Measurements from ENCODE around the gene MTRR.

Gene MTRR

GRCh38 chr5:7867260-7867659 is 1.7 kb upstream of the MTRR start:
- H3K36me3 ChIP-seq (ENCODE audit: insufficient read depth, low read length): peaks cover 55% of the 10 kb centered on the region

GRCh38 chr5:7868427-7868772 is 548 bp upstream of the MTRR start:
- H3K27ac ChIP-seq: no peak overlapping the region
- H3K36me3 ChIP-seq (ENCODE audit: insufficient read depth, low read length): peaks cover 54% of the 10 kb centered on the region
- peak overlapping the region; percentile 81 for H3K9ac ChIP-seq (ENCODE audit: insufficient read length)
- H3K4me3 ChIP-seq: peak overlapping the region; percentile 86
- no peaks in the 10 kb centered on the region for H3K9me3 ChIP-seq (ENCODE audit: low read depth, low read length)
- TF ChIP-seq FOXP2 (optimal IDR thresholded peaks at IDR 0.05; ENCODE audit: control extremely low read depth, extremely low read length, insufficient read depth): no peak
- no peak for TF ChIP-seq POLR2AphosphoS5 (IDR thresholded peaks at IDR 0.05; ENCODE audit: borderline replicate concordance, low read depth, low read length)
- no peak for TF ChIP-seq EZH2 (IDR thresholded peaks at IDR 0.05)
- DNase-seq (ENCODE audit: low read depth, low spot score): no peak

More at GRCh38 chr5:7867260-7867659, 1.7 kb upstream of the MTRR start:
- Histone ChIP-seq H3K4me3 (no peak overlapping the region), H3K27ac (no peak overlapping the region), H3K9me3 (ENCODE audit: low read depth, low read length) (no peaks in the 10 kb centered on the region), H3K9ac (ENCODE audit: insufficient read length) (no peak overlapping the region)
- no peak for TF ChIP-seq FOXP2 (optimal IDR thresholded peaks at IDR 0.05; ENCODE audit: control extremely low read depth, extremely low read length, insufficient read depth)
- TF ChIP-seq EZH2 (IDR thresholded peaks at IDR 0.05): no peak
- TF ChIP-seq POLR2AphosphoS5 (IDR thresholded peaks at IDR 0.05; ENCODE audit: borderline replicate concordance, low read depth, low read length): no peak
- no peak for DNase-seq (ENCODE audit: low read depth, low spot score)

GRCh38 chr5:7869474-7870136 is 657 bp downstream of the MTRR start:
- H3K27ac ChIP-seq: no peak overlapping the region
- no peak for DNase-seq (ENCODE audit: low read depth, low spot score)
- no peaks in the 10 kb centered on the region for H3K9me3 ChIP-seq (ENCODE audit: low read depth, low read length)
- H3K9ac ChIP-seq (ENCODE audit: insufficient read length): peak overlapping the region; percentile 94
- H3K36me3 ChIP-seq (ENCODE audit: insufficient read depth, low read length): peaks cover 53% of the 10 kb centered on the region
- TF ChIP-seq EZH2 (IDR thresholded peaks at IDR 0.05) (no peak), POLR2AphosphoS5 (IDR thresholded peaks at IDR 0.05; ENCODE audit: borderline replicate concordance, low read depth, low read length) (no peak), FOXP2 (optimal IDR thresholded peaks at IDR 0.05; ENCODE audit: control extremely low read depth, extremely low read length, insufficient read depth) (no peak)
- H3K4me3 ChIP-seq: peak overlapping the region; percentile 86

GRCh38 chr5:7871653-7872052 is 2.7 kb downstream of the MTRR start:
- TF ChIP-seq EZH2 (IDR thresholded peaks at IDR 0.05): no peak
- TF ChIP-seq POLR2AphosphoS5 (IDR thresholded peaks at IDR 0.05; ENCODE audit: borderline replicate concordance, low read depth, low read length): no peak
- DNase-seq (ENCODE audit: low read depth, low spot score): no peak
- no peak overlapping the region for H3K9ac ChIP-seq (ENCODE audit: insufficient read length)
- no peaks in the 10 kb centered on the region for H3K9me3 ChIP-seq (ENCODE audit: low read depth, low read length)
- peaks cover 56% of the 10 kb centered on the region for H3K36me3 ChIP-seq (ENCODE audit: insufficient read depth, low read length)
- H3K4me3 ChIP-seq: no peak overlapping the region
- H3K27ac ChIP-seq: no peak overlapping the region

GRCh38 chr5:7872517-7873130 is 3.7 kb downstream of the MTRR start:
- H3K4me3 ChIP-seq: no peak overlapping the region
- H3K9me3 ChIP-seq (ENCODE audit: low read depth, low read length): no peaks in the 10 kb centered on the region
- DNase-seq (ENCODE audit: low read depth, low spot score): no peak
- no peak overlapping the region for H3K27ac ChIP-seq
- H3K9ac ChIP-seq (ENCODE audit: insufficient read length): no peak overlapping the region
- TF ChIP-seq FOXP2 (optimal IDR thresholded peaks at IDR 0.05; ENCODE audit: control extremely low read depth, extremely low read length, insufficient read depth): no peak
- no peak for TF ChIP-seq EZH2 (IDR thresholded peaks at IDR 0.05)
- no peak for TF ChIP-seq POLR2AphosphoS5 (IDR thresholded peaks at IDR 0.05; ENCODE audit: borderline replicate concordance, low read depth, low read length)
- H3K36me3 ChIP-seq (ENCODE audit: insufficient read depth, low read length): peaks cover 65% of the 10 kb centered on the region

GRCh38 chr5:7873216-7873615 is 4.3 kb downstream of the MTRR start:
- Histone ChIP-seq H3K27ac (no peak overlapping the region), H3K4me3 (no peak overlapping the region), H3K9me3 (ENCODE audit: low read depth, low read length) (no peaks in the 10 kb centered on the region), H3K36me3 (ENCODE audit: insufficient read depth, low read length) (peaks cover 71% of the 10 kb centered on the region), H3K9ac (ENCODE audit: insufficient read length) (no peak overlapping the region)
- TF ChIP-seq FOXP2 (optimal IDR thresholded peaks at IDR 0.05; ENCODE audit: control extremely low read depth, extremely low read length, insufficient read depth) (no peak), EZH2 (IDR thresholded peaks at IDR 0.05) (no peak), POLR2AphosphoS5 (IDR thresholded peaks at IDR 0.05; ENCODE audit: borderline replicate concordance, low read depth, low read length) (no peak)
- no peak for DNase-seq (ENCODE audit: low read depth, low spot score)

GRCh38 chr5:7874639-7875038 is 5.7 kb downstream of the MTRR start:
- Histone ChIP-seq H3K27ac (no peak overlapping the region), H3K4me3 (no peak overlapping the region), H3K9ac (ENCODE audit: insufficient read length) (no peak overlapping the region), H3K36me3 (ENCODE audit: insufficient read depth, low read length) (peaks cover 80% of the 10 kb centered on the region), H3K9me3 (ENCODE audit: low read depth, low read length) (no peaks in the 10 kb centered on the region)
- no peak for TF ChIP-seq POLR2AphosphoS5 (IDR thresholded peaks at IDR 0.05; ENCODE audit: borderline replicate concordance, low read depth, low read length)
- no peak for TF ChIP-seq FOXP2 (optimal IDR thresholded peaks at IDR 0.05; ENCODE audit: control extremely low read depth, extremely low read length, insufficient read depth)
- TF ChIP-seq EZH2 (IDR thresholded peaks at IDR 0.05): no peak
- DNase-seq (ENCODE audit: low read depth, low spot score): no peak

GRCh38 chr5:7875151-7875550 is 6.2 kb downstream of the MTRR start:
- DNase-seq (ENCODE audit: low read depth, low spot score): no peak
- Histone ChIP-seq H3K36me3 (ENCODE audit: insufficient read depth, low read length) (peaks cover 85% of the 10 kb centered on the region), H3K27ac (no peak overlapping the region), H3K9ac (ENCODE audit: insufficient read length) (no peak overlapping the region), H3K9me3 (ENCODE audit: low read depth, low read length) (no peaks in the 10 kb centered on the region), H3K4me3 (no peak overlapping the region)
- no peak for TF ChIP-seq EZH2 (IDR thresholded peaks at IDR 0.05)
- TF ChIP-seq POLR2AphosphoS5 (IDR thresholded peaks at IDR 0.05; ENCODE audit: borderline replicate concordance, low read depth, low read length): no peak
- TF ChIP-seq FOXP2 (optimal IDR thresholded peaks at IDR 0.05; ENCODE audit: control extremely low read depth, extremely low read length, insufficient read depth): no peak

Data from SK-N-MC (cell line).